Fibroblast of lung (primary cell): ENCODE measurements around the gene RAB17. TPM values are rescaled to one million over a fixed set of nuclear protein-coding genes. Genes with fewer than 3 reads are reported as not detected.

Source experiments
- DNase-seq, 2 donors: peaks; one replicate each; pipeline versions ENCODE4 v3.0.0 to v3.0.0-alpha.2; 2010; ENCODE audit warnings: low read depth in 2 of 2
- H2AFZ ChIP-seq: 2 replicates; pipeline ENCODE4 v1.5.1; 2012; ENCODE audit warnings: low read length, control low read depth, inconsistent platforms
- H3K27ac ChIP-seq: 2 replicates; pipeline ENCODE4 v1.5.1; 2011; ENCODE audit warnings: low read length, control low read depth; ENCODE audit not compliant: insufficient read depth
- H3K27me3 ChIP-seq: 2 replicates; pipeline ENCODE4 v1.5.1; 2011; ENCODE audit warnings: mild to moderate bottlenecking, low read length; ENCODE audit not compliant: control insufficient read depth, insufficient read depth
- H3K36me3 ChIP-seq: 2 replicates; pipeline ENCODE4 v1.5.1; 2011; ENCODE audit warnings: low read length; ENCODE audit not compliant: control insufficient read depth, insufficient read depth
- H3K4me1 ChIP-seq: 2 replicates; pipeline ENCODE4 v1.5.1; 2011; ENCODE audit warnings: low read length; ENCODE audit not compliant: control insufficient read depth, insufficient read depth; ENCODE audit errors: extremely low read depth
- H3K4me2 ChIP-seq: 2 replicates; pipeline ENCODE4 v1.5.1; 2011; ENCODE audit warnings: low read length, control low read depth; ENCODE audit not compliant: insufficient read depth; ENCODE audit errors: extremely low read depth
- H3K4me3 ChIP-seq, 4 experiments: fragments of 200-600 bp in 1 of 4; sonication (generic) in 1 of 4; replicated peaks in 1 of 4; 2 replicates each; pipeline ENCODE4 v1.5.1; 2011 to 2016; ENCODE audit warnings: low read length in 4 of 4, low read depth in 3 of 4, mild to moderate bottlenecking in 3 of 4, control low read depth in 2 of 4, inconsistent platforms in 1 of 4, mixed read lengths in 1 of 4; ENCODE audit not compliant: insufficient read depth in 1 of 4; ENCODE audit errors: control extremely low read depth in 1 of 4
- H3K79me2 ChIP-seq: 2 replicates; pipeline ENCODE4 v1.5.1; 2012; ENCODE audit warnings: mild to moderate bottlenecking, low read length, inconsistent platforms; ENCODE audit not compliant: control insufficient read depth, insufficient read depth
- H3K9ac ChIP-seq: 2 replicates; pipeline ENCODE4 v1.5.1; 2011; ENCODE audit warnings: mild to moderate bottlenecking, low read length, control low read depth; ENCODE audit not compliant: insufficient read depth
- H3K9me3 ChIP-seq: 2 replicates; pipeline ENCODE4 v1.5.1; 2012; ENCODE audit warnings: low read depth, low read length; ENCODE audit not compliant: control insufficient read depth, insufficient read depth
- H4K20me1 ChIP-seq: 2 replicates; pipeline ENCODE4 v1.5.1; 2011; ENCODE audit warnings: low read length; ENCODE audit not compliant: control insufficient read depth, insufficient read depth; ENCODE audit errors: extremely low read depth
- EZH2 ChIP-seq: IDR thresholded peaks from 2 replicates; pipeline ENCODE4 v1.5.1; 2012; ENCODE audit warnings: low read length, control low read depth, mild to moderate bottlenecking; ENCODE audit errors: missing control alignments
- polyA plus RNA-seq, 2 donors: library from polyadenylated mRNA; depleted of rRNA in 1 of 2; stranded (reverse) in 1 of 2; unstranded in 1 of 2; fragments of >200 nt; gene quantifications; 2 replicates each; pipeline ENCODE4 v1.2.1, GENCODE V29; 2011 to 2012; ENCODE audit warnings: missing spikeins in 1 of 2
- total RNA-seq: library from RNA; depleted of rRNA; stranded (reverse); fragments of >200 nt; gene quantifications from 2 replicates; pipeline ENCODE4 v1.2.1, GENCODE V29; 2014
- TF ChIP-seq, protein P1 (sequence below), 2 donors: IDR thresholded peaks in 1 of 2; conservative IDR thresholded peaks in 1 of 2; 1 replicate in 1 of 2; 2 replicates in 1 of 2; pipeline ENCODE4 v1.5.1; 2011 to 2012; ENCODE audit warnings: low read length in 2 of 2, control low read depth in 1 of 2, inconsistent platforms in 1 of 2, low read depth in 1 of 2, mild to moderate bottlenecking in 1 of 2

Gene RAB17
- total and polyA plus RNA-seq, 2 donors (not counting 1 experiment from before 2014, with no cell fraction given), result 0.17 to 0.22 TPM

DNA sequence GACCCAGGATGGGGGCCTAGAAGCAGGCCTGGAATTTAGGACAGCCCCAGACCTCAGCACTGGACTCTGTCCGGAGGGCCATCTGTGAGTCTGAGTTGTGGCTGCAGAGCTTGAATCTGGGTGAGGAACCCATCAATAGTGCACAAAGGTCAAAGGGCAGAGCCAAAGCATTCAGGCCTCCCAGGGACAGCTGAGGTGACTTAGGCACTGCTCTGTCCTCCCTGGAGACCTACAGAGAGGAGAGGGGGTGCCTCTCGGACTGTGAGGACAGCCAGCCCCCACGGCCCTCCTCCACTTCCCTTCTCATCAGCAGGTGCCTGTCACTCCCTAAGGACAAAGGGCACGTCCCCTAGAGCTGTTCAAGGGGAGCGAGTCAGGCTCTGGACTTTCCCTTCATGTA lies 49.3 kb downstream of the RAB17 start:
- Histone ChIP-seq H3K36me3 (no peaks in the 10 kb centered on the region), H3K4me3 (no peak overlapping the region), H3K9ac (no peak overlapping the region), H3K79me2 (no peaks in the 10 kb centered on the region), H3K4me1 (peaks cover 8% of the 10 kb centered on the region), H3K27ac (no peak overlapping the region), H3K9me3 (no peaks in the 10 kb centered on the region), H2AFZ (no peak overlapping the region), H3K27me3 (no peaks in the 10 kb centered on the region), H3K4me2 (no peak overlapping the region), H4K20me1 (no peaks in the 10 kb centered on the region)
- TF ChIP-seq, protein P1, sequence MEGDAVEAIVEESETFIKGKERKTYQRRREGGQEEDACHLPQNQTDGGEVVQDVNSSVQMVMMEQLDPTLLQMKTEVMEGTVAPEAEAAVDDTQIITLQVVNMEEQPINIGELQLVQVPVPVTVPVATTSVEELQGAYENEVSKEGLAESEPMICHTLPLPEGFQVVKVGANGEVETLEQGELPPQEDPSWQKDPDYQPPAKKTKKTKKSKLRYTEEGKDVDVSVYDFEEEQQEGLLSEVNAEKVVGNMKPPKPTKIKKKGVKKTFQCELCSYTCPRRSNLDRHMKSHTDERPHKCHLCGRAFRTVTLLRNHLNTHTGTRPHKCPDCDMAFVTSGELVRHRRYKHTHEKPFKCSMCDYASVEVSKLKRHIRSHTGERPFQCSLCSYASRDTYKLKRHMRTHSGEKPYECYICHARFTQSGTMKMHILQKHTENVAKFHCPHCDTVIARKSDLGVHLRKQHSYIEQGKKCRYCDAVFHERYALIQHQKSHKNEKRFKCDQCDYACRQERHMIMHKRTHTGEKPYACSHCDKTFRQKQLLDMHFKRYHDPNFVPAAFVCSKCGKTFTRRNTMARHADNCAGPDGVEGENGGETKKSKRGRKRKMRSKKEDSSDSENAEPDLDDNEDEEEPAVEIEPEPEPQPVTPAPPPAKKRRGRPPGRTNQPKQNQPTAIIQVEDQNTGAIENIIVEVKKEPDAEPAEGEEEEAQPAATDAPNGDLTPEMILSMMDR (conservative IDR thresholded peaks at IDR 0.05 in 1 of 2, IDR thresholded peaks at IDR 0.05 in 1 of 2; ENCODE audit: low read depth in 1 of 2, low read length in 2 of 2), result no peak
- TF ChIP-seq EZH2, result no peak
- DNase-seq, result no peak

DNA sequence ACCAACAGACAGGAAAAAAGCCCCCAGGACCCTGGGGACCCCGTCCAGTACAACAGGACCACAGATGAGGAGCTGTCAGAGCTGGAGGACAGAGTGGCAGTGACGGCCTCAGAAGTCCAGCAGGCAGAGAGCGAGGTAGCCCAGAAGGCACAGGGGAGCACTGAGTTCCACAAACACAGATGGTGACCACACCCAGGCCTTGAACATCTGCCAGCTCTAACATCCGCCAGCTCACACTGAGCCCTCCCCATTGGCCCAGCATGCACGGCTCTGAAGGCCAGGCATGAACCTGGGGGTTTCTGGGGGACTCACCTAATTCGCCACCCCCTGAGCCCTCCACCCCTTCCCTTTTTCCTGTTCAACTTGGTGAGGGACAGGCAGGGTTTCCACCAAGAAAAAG lies 49.7 kb downstream of the RAB17 start:
- Histone ChIP-seq H3K4me1 (peaks cover 8% of the 10 kb centered on the region), H3K79me2 (no peaks in the 10 kb centered on the region), H3K4me3 (no peak overlapping the region), H3K4me2 (peak overlapping the region; percentile 25), H4K20me1 (no peaks in the 10 kb centered on the region), H3K9ac (no peak overlapping the region), H3K27ac (no peak overlapping the region), H3K36me3 (no peaks in the 10 kb centered on the region), H3K9me3 (no peaks in the 10 kb centered on the region), H2AFZ (no peak overlapping the region), H3K27me3 (no peaks in the 10 kb centered on the region)
- TF ChIP-seq EZH2, result no peak
- TF ChIP-seq, protein P1 (conservative IDR thresholded peaks at IDR 0.05 in 1 of 2, IDR thresholded peaks at IDR 0.05 in 1 of 2; ENCODE audit: low read depth in 1 of 2, low read length in 2 of 2), result no peak
- peak; percentile 49 to 83 for DNase-seq

DNA sequence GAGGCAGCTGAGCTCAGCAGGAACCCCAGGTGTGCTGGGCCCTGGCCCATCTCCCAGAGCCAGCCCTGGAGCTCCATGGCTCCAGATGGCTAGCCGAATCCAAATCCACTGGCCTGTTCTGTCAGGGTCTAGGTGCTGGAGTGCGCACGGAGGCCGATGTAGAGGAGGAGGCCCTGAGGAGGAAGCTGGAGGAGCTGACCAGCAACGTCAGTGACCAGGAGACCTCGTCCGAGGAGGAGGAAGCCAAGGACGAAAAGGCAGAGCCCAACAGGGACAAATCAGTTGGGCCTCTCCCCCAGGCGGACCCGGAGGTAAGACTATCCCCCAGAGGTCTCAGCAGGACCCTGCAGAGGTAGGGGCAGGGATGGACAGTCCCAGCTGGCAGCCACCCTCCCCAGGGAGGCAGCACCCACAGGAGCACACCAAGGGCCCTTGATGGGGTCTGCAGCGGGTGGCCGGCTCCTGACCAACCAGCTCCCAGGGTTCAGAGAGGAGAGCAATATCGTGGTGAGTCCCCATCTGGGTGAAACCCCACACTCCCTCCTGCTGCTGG lies 50.2 kb downstream of the RAB17 start:
- Histone ChIP-seq H2AFZ (no peak overlapping the region), H3K4me2 (no peak overlapping the region), H3K27ac (no peak overlapping the region), H3K36me3 (no peaks in the 10 kb centered on the region), H4K20me1 (no peaks in the 10 kb centered on the region), H3K9me3 (no peaks in the 10 kb centered on the region), H3K4me3 (no peak overlapping the region), H3K27me3 (no peaks in the 10 kb centered on the region), H3K9ac (no peak overlapping the region), H3K79me2 (no peaks in the 10 kb centered on the region), H3K4me1 (peaks cover 8% of the 10 kb centered on the region)
- no peak for DNase-seq
- TF ChIP-seq EZH2, result no peak
- TF ChIP-seq, protein P1 (conservative IDR thresholded peaks at IDR 0.05 in 1 of 2, IDR thresholded peaks at IDR 0.05 in 1 of 2; ENCODE audit: low read depth in 1 of 2, low read length in 2 of 2), result no peak
